VCaP (cell line): ENCODE measurements around the gene DYNLT3.

Experiments
- H3K27ac ChIP-seq: fragments of 450-650 bp; 2 replicates; pipeline ENCODE4 v1.5.1; 2017
- CTCF ChIP-seq: fragments of 450-650 bp; conservative IDR thresholded peaks from 2 replicates; pipeline ENCODE4 v1.5.1; 2017; ENCODE audit warnings: mild to moderate bottlenecking, moderate library complexity

DYNLT3 gene

GRCh38 chrX:37879692-37880091, 32.3 kb upstream of the DYNLT3 start:
- H3K27ac ChIP-seq, result no peak overlapping the region
- no peak for TF ChIP-seq CTCF

GRCh38 chrX:37876716-37877115, 29.3 kb upstream of the DYNLT3 start:
- H3K27ac ChIP-seq, result no peak overlapping the region
- TF ChIP-seq CTCF, result no peak

- H3K27ac ChIP-seq, result no peak overlapping the region
- TF ChIP-seq CTCF, result no peak
Measured at GRCh38 chrX:37875675-37876074, 28.3 kb upstream of the DYNLT3 start.

GRCh38 chrX:37873220-37873619, 25.8 kb upstream of the DYNLT3 start:
- H3K27ac ChIP-seq, result no peak overlapping the region
- TF ChIP-seq CTCF, result no peak

- no peak overlapping the region for H3K27ac ChIP-seq
- TF ChIP-seq CTCF, result no peak
Measured at GRCh38 chrX:37872303-37872655, 24.9 kb upstream of the DYNLT3 start.

GRCh38 chrX:37871626-37872302, 24.4 kb upstream of the DYNLT3 start:
- TF ChIP-seq CTCF, result no peak
- no peak overlapping the region for H3K27ac ChIP-seq

- TF ChIP-seq CTCF, result no peak
- H3K27ac ChIP-seq, result no peak overlapping the region
Measured at GRCh38 chrX:37867536-37868153, 20.3 kb upstream of the DYNLT3 start.
